NB4 (cell line): ENCODE data around the gene MUC6.

Source experiments
- DNase-seq: peaks from one replicate; pipeline ENCODE4 v3.0.0; 2010; ENCODE audit warnings: low read depth
- H3K4me3 ChIP-seq: one replicate; pipeline ENCODE4 v1.5.1; 2011; ENCODE audit warnings: mild to moderate bottlenecking, low read depth, low read length, moderate library complexity
- MYC ChIP-seq: IDR thresholded peaks from 2 replicates; pipeline ENCODE4 v1.6.1; 2011; ENCODE audit warnings: low read depth, low read length
- POLR2A ChIP-seq: IDR thresholded peaks from 2 replicates; pipeline ENCODE4 v1.6.1; 2011; ENCODE audit warnings: mild to moderate bottlenecking; ENCODE audit not compliant: insufficient read length; ENCODE audit errors: extremely low read depth
- TF ChIP-seq, protein P1 (sequence below): IDR thresholded peaks from 2 replicates; pipeline ENCODE4 v1.6.1; 2011; ENCODE audit warnings: low read depth, low read length
- TF ChIP-seq, protein P2 (sequence below): IDR thresholded peaks from one replicate; pipeline ENCODE4 v1.5.1; 2012; ENCODE audit warnings: low read depth, low read length

MUC6 gene, protein sequence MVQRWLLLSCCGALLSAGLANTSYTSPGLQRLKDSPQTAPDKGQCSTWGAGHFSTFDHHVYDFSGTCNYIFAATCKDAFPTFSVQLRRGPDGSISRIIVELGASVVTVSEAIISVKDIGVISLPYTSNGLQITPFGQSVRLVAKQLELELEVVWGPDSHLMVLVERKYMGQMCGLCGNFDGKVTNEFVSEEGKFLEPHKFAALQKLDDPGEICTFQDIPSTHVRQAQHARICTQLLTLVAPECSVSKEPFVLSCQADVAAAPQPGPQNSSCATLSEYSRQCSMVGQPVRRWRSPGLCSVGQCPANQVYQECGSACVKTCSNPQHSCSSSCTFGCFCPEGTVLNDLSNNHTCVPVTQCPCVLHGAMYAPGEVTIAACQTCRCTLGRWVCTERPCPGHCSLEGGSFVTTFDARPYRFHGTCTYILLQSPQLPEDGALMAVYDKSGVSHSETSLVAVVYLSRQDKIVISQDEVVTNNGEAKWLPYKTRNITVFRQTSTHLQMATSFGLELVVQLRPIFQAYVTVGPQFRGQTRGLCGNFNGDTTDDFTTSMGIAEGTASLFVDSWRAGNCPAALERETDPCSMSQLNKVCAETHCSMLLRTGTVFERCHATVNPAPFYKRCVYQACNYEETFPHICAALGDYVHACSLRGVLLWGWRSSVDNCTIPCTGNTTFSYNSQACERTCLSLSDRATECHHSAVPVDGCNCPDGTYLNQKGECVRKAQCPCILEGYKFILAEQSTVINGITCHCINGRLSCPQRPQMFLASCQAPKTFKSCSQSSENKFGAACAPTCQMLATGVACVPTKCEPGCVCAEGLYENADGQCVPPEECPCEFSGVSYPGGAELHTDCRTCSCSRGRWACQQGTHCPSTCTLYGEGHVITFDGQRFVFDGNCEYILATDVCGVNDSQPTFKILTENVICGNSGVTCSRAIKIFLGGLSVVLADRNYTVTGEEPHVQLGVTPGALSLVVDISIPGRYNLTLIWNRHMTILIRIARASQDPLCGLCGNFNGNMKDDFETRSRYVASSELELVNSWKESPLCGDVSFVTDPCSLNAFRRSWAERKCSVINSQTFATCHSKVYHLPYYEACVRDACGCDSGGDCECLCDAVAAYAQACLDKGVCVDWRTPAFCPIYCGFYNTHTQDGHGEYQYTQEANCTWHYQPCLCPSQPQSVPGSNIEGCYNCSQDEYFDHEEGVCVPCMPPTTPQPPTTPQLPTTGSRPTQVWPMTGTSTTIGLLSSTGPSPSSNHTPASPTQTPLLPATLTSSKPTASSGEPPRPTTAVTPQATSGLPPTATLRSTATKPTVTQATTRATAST (N-terminal part only)

DNA sequence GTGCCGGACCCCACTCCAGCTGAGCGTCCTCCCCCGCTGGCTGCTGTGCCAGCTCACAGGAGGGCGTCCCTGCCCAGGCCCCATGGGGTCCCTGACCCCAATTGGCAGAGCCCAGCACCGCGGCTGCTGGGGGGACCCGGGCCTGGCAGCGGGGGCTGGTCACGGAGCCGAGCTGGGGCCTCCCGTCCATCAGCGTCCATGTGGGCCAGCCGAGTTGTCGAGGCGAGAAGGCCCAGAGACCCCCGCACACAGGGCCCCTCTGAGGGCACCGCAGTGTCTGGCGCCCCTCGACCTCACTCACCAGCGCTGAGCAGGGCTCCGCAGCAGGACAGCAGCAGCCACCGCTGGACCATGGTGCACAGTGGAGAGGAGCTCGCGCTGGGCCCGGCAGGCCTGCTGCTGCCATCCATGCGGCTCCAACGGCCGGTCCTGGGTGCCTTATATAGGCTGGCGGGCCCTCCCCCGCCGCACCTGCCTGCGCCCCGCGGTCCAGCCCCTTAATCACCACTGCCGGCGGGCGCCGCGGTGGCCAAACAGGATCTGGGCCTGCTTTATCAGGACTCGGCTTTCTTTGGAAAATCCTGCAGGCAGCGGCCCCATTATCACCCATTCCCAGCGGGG is at the start of gene MUC6:
MUC6 (minus strand) TSS at position 416 of the 621 bp plus-strand sequence; CDS start at position 353, 63 bp downstream.
- TF ChIP-seq POLR2A (no peak), MYC (no peak)

DNA sequence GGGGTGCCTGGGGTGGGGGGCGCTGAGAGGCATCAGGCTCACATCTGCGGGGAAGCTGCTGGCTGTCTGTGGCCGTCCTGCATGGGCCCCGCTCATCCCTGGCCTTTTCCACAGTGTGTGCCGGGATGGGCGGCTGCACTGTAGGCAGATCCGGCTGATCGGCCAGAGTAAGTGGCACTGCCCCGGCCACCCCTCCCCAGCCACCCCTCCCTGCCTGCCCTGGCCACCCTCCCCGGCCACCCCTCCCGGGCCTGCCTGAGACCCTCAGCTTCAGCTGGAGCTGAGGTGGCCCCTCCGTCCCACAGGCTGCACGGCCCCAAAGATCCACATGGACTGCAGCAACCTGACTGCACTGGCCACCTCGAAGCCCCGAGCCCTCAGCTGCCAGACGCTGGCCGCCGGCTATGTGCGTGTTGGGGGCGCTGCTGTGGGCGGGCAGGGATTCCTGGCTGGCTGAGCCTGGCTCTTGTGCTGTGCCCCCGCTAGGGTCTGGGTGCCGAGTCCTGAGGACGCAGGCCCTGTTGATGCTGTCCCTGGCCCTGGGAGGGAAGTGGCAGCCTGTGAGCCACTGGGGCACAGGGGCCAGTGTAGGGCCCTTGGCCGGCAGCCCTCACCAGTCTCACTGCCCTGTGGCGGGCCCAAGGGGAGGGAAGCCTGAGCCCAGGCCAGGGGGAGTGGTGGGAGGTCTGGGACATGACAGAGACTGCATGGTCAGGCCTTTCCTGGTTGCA is 49.1 kb upstream of the MUC6 start:
- DNase-seq = no peak
- TF ChIP-seq, protein P1, sequence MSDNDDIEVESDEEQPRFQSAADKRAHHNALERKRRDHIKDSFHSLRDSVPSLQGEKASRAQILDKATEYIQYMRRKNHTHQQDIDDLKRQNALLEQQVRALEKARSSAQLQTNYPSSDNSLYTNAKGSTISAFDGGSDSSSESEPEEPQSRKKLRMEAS = no peak
- TF ChIP-seq MYC (no peak), POLR2A (no peak)
- TF ChIP-seq, protein P2, sequence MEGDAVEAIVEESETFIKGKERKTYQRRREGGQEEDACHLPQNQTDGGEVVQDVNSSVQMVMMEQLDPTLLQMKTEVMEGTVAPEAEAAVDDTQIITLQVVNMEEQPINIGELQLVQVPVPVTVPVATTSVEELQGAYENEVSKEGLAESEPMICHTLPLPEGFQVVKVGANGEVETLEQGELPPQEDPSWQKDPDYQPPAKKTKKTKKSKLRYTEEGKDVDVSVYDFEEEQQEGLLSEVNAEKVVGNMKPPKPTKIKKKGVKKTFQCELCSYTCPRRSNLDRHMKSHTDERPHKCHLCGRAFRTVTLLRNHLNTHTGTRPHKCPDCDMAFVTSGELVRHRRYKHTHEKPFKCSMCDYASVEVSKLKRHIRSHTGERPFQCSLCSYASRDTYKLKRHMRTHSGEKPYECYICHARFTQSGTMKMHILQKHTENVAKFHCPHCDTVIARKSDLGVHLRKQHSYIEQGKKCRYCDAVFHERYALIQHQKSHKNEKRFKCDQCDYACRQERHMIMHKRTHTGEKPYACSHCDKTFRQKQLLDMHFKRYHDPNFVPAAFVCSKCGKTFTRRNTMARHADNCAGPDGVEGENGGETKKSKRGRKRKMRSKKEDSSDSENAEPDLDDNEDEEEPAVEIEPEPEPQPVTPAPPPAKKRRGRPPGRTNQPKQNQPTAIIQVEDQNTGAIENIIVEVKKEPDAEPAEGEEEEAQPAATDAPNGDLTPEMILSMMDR = no peak

More for the DNA sequence above, at the start of gene MUC6:
- no peak for DNase-seq
- no peak within 1 kb of the TSS for H3K4me3 ChIP-seq

DNA sequence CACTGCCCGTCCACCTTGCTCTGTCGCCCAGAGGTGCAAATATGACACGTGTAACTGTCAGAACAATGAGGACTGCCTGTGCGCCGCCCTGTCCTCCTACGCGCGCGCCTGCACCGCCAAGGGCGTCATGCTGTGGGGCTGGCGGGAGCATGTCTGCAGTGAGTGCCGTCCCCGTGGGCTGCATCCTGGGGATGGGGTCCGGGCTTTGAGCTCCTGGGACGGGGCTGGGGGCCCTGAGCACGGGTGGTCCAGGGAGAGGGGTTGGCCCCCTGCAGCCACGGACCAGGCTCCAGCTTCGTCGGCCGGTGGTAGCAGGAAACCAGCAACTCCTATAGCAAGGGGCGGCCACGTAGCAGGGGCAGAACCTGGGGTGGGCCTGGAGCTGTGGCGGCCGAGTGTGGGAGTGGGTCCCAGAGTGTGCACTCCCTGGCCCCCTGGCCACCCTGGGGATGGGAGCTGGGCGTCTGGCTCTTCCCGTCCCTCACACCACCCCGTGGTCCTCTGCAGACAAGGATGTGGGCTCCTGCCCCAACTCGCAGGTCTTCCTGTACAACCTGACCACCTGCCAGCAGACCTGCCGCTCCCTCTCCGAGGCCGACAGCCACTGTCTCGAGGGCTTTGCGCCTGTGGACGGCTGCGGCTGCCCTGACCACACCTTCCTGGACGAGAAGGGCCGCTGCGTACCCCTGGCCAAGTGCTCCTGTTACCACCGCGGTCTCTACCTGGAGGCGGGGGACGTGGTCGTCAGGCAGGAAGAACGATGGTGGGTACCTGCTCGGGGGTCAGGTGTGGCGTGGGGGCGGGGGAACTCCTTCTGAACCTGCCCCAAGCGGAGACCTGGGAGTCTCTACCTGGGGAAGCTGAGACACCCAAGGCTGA is 48.3 kb upstream of the MUC6 start:
- TF ChIP-seq POLR2A (no peak), MYC (no peak)
- TF ChIP-seq, protein P1 = no peak
- TF ChIP-seq, protein P2 = no peak
- H3K4me3 ChIP-seq = no peak overlapping the region
- peak; percentile 44 for DNase-seq

More for the DNA sequence above, 49.1 kb upstream of the MUC6 start:
- no peak overlapping the region for H3K4me3 ChIP-seq

DNA sequence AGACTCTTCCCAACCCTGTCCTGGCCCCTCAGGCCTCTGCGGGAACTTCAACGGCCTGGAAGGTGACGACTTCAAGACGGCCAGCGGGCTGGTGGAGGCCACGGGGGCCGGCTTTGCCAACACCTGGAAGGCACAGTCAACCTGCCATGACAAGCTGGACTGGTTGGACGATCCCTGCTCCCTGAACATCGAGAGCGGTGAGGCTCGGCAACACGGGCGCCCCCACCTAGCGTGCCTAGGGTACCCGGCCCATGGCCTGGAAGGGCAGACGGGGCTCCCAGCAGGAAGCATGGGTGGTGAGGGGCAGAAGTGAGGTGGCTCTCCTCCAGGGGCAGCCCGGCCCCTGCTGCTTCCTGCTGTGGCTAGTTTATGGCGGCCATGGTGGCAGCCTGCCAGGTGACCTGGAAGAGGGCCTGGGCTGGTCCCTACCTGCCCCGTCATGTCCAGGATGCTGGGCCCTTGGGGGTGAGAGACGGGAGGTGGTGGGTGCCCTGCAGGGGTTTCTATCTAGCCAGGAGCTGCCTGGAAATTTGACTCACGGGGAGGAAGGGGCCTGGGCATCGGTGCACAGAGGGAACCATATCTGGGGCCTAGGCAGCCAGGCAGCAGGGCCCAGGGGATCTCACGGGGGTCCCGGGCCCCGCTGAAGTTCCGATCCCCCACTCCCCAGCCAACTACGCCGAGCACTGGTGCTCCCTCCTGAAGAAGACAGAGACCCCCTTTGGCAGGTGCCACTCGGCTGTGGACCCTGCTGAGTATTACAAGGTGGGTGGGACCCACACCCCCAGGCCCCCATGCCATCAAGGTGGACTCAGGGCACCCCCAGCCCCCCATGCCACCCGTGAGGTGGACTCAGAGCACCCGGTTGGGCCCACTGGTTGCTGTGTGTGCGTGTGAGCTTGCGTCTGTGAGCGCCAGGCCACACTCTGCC is 47.4 kb upstream of the MUC6 start:
- no peak for DNase-seq
- TF ChIP-seq, protein P2 = no peak
- TF ChIP-seq POLR2A (no peak), MYC (no peak)
- TF ChIP-seq, protein P1 = no peak
- no peak overlapping the region for H3K4me3 ChIP-seq
